GM13977 (cell line): ENCODE measurements around the gene ZNF846.
"Not testable (repeated sequence)": the region's sequence is repeated elsewhere in the genome, so short reads cannot be mapped to it uniquely, and the experiment has no call there.

ENCODE experiments used
- DNase-seq: peaks from one replicate; pipeline ENCODE4 v3.0.0; 2012; ENCODE audit warnings: low spot score
- CTCF ChIP-seq: IDR thresholded peaks from 2 replicates; pipeline ENCODE4 v1.5.1; 2012; ENCODE audit warnings: mild to moderate bottlenecking, control low read depth; ENCODE audit not compliant: insufficient read depth; ENCODE audit errors: extremely low read depth, missing control alignments
- in situ Hi-C: fragments of 300-500 bp; cut with MboI; formaldehyde crosslinking; loops from one replicate; pipeline ENCODE4 v1.12.0; 2022; ENCODE audit warnings: low sequenced_read_pairs, low pct_unique_long_range_greater_than_20kb, mixed read lengths, inconsistent platforms; ENCODE audit not compliant: unreplicated experiment

The ZNF846 gene

GRCh38 chr19:9729162-9729561, 39.4 kb downstream of the ZNF846 start:
- in situ Hi-C loops, result no loop called here
- no peak for TF ChIP-seq CTCF
- DNase-seq, result no peak

- in situ Hi-C loops, result no loop called here
- no peak for DNase-seq
- TF ChIP-seq CTCF, result no peak
Measured at GRCh38 chr19:9727644-9728043, 40.9 kb downstream of the ZNF846 start.

GRCh38 chr19:9725508-9726201, 42.9 kb downstream of the ZNF846 start:
- in situ Hi-C loops, DNase-seq: not testable (repeated sequence)

- no peak for DNase-seq
- TF ChIP-seq CTCF, result no peak
- in situ Hi-C loops, result no loop called here
Measured at GRCh38 chr19:9724157-9724556, 44.4 kb downstream of the ZNF846 start.

- no peak for DNase-seq
- no peak for TF ChIP-seq CTCF
- in situ Hi-C loops, result no loop called here
Measured at GRCh38 chr19:9721861-9722260, 46.7 kb downstream of the ZNF846 start.

GRCh38 chr19:9720541-9720940, 48.0 kb downstream of the ZNF846 start:
- DNase-seq, result no peak
- in situ Hi-C loops, result no loop called here
- no peak for TF ChIP-seq CTCF

GRCh38 chr19:9711815-9712214, 56.7 kb downstream of the ZNF846 start:
- in situ Hi-C loops, result no loop called here
- TF ChIP-seq CTCF, result no peak
- no peak for DNase-seq
